WTC11 (cell line): ENCODE data around the gene KRTAP5-1. TPM values are rescaled to one million over a fixed set of nuclear protein-coding genes. Genes with fewer than 3 reads are reported as not detected.

ENCODE experiments used
- ATAC-seq: fragments of 200-7000 bp; cut with Tn5 transposase; 2 replicates; pipeline ENCODE4 v1.10.0; 2021; ENCODE audit warnings: mild to moderate bottlenecking, moderate library complexity
- CTCF ChIA-PET: fragments of 300-600 bp; sonication (Branson Sonifier 250); formaldehyde crosslinking; loops from one replicate; lab custom pipeline; 2021; ENCODE audit warnings: antibody characterized with exemption; lab: Charles Lee
- POLR2A ChIA-PET: fragments of 350-600 bp; sonication (Branson Sonifier 250); formaldehyde crosslinking; loops from one replicate; lab custom pipeline; 2021; ENCODE audit warnings: antibody characterized with exemption; lab: Charles Lee
- DNase-seq: peaks from one replicate; pipeline ENCODE4 v3.0.0; 2021; ENCODE audit warnings: low spot score
- H3K27ac Mint-ChIP-seq: 2 replicates; pipeline ENCODE4 v1.8.0; 2021; ENCODE audit warnings: mixed read lengths
- H3K27me3 Mint-ChIP-seq: 2 replicates; pipeline ENCODE4 v1.8.0; 2021; ENCODE audit warnings: low read depth, mild to moderate bottlenecking, moderate library complexity, mixed read lengths
- H3K36me3 Mint-ChIP-seq: 2 replicates; pipeline ENCODE4 v1.8.0; 2021; ENCODE audit warnings: mixed read lengths
- H3K4me1 Mint-ChIP-seq: 2 replicates; pipeline ENCODE4 v1.8.0; 2022; ENCODE audit warnings: mixed read lengths
- H3K4me3 Mint-ChIP-seq: 2 replicates; pipeline ENCODE4 v1.8.0; 2021; ENCODE audit warnings: mild to moderate bottlenecking, moderate library complexity, mixed read lengths
- H3K9me3 Mint-ChIP-seq: 2 replicates; pipeline ENCODE4 v1.8.0; 2021; ENCODE audit warnings: mixed read lengths
- ESRRA ChIP-seq: sonication (generic); formaldehyde crosslinking; IDR thresholded peaks from 2 replicates; pipeline ENCODE4 v1.8.1; 2022; ENCODE audit warnings: mild to moderate bottlenecking, missing genetic modification reagents, borderline replicate concordance
- FOXP1 ChIP-seq: sonication (generic); formaldehyde crosslinking; IDR thresholded peaks from 2 replicates; pipeline ENCODE4 v1.8.0; 2022; ENCODE audit warnings: missing genetic modification reagents, mild to moderate bottlenecking, moderate library complexity, borderline replicate concordance
- JUN ChIP-seq: sonication (generic); formaldehyde crosslinking; IDR thresholded peaks from 2 replicates; pipeline ENCODE4 v1.8.0; 2023; ENCODE audit warnings: mild to moderate bottlenecking, missing genetic modification reagents
- TCF7 ChIP-seq: sonication (generic); formaldehyde crosslinking; IDR thresholded peaks from 2 replicates; pipeline ENCODE4 v1.8.0; 2022; ENCODE audit warnings: mild to moderate bottlenecking, low read depth, missing genetic modification reagents, moderate library complexity
- ZNF263 ChIP-seq: sonication (generic); formaldehyde crosslinking; IDR thresholded peaks from 2 replicates; pipeline ENCODE4 v1.8.1; 2022; ENCODE audit warnings: low read depth, mild to moderate bottlenecking, moderate library complexity, missing genetic modification reagents
- ZNF416 ChIP-seq: fragments of 250-450 bp; sonication (Bioruptor Pico); IDR thresholded peaks from 2 replicates; pipeline ENCODE4 v1.9.0; 2021; ENCODE audit warnings: mild to moderate bottlenecking, inconsistent platforms
- ZNF671 ChIP-seq: fragments of 250-450 bp; sonication (Bioruptor Pico); IDR thresholded peaks from 2 replicates; pipeline ENCODE4 v1.8.0; 2021; ENCODE audit warnings: mild to moderate bottlenecking
- total RNA-seq: library from RNA; stranded (reverse); gene quantifications from 3 replicates; pipeline ENCODE4 v1.2.3, GENCODE V29; 2021
- TF ChIP-seq, protein P1 (sequence below): sonication (generic); formaldehyde crosslinking; IDR thresholded peaks from 2 replicates; pipeline ENCODE4 v1.8.0; 2022; ENCODE audit warnings: missing genetic modification reagents
- TF ChIP-seq, protein P2 (sequence below): fragments of 200-600 bp; IDR thresholded peaks from 2 replicates; pipeline ENCODE4 v1.8.0; 2022; ENCODE audit warnings: antibody characterized with exemption
- TF ChIP-seq, protein P3 (sequence below): fragments of 250-450 bp; sonication (Bioruptor Pico); IDR thresholded peaks from 2 replicates; pipeline ENCODE4 v1.9.0; 2021; ENCODE audit warnings: moderate library complexity, mild to moderate bottlenecking, inconsistent platforms, borderline replicate concordance
- TF ChIP-seq, protein P4 (sequence below): sonication (generic); formaldehyde crosslinking; IDR thresholded peaks from 2 replicates; pipeline ENCODE4 v1.8.0; 2022; ENCODE audit warnings: mild to moderate bottlenecking, missing genetic modification reagents
- TF ChIP-seq, protein P5 (sequence below): sonication (generic); formaldehyde crosslinking; IDR thresholded peaks from 2 replicates; pipeline ENCODE4 v1.8.0; 2022; ENCODE audit warnings: mild to moderate bottlenecking, missing genetic modification reagents
- TF ChIP-seq, protein P6 (sequence below): fragments of 250-450 bp; sonication (Bioruptor Pico); IDR thresholded peaks from 2 replicates; pipeline ENCODE4 v1.9.0; 2021; ENCODE audit warnings: mild to moderate bottlenecking
- TF ChIP-seq, protein P7 (sequence below): sonication (generic); formaldehyde crosslinking; IDR thresholded peaks from 2 replicates; pipeline ENCODE4 v1.8.1; 2022; ENCODE audit warnings: mild to moderate bottlenecking, moderate library complexity, missing genetic modification reagents

KRTAP5-1 gene
- total RNA-seq, 1 experiment from 2014 or later: not detected

DNA sequence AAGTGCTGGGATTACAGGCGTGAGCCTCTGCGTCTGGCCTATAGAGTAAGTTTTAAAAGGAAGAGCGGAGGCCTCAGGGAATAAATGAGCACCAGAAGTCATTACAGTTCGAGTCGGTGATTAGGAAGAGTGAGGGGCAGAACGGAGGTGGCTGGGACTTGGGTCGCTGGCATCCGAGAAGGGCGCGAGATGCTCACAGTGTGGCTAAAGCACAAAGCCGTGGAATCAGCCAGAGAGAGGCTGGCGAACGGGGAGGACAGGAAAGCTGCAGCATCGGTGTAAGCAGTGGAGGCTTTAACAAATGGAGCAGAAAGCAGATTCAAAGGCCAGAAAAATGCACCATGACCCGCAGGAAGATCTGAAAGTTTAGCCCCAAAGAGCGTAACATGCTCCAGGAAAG, 39.5 kb upstream of the KRTAP5-1 start:
- peaks cover 15% of the 10 kb centered on the region for H3K4me1 Mint-ChIP-seq
- POLR2A ChIA-PET: no interaction called here
- H3K9me3 Mint-ChIP-seq: no peaks in the 10 kb centered on the region
- H3K36me3 Mint-ChIP-seq: no peaks in the 10 kb centered on the region
- TF ChIP-seq ZNF416 (CRISPR knock-in tag): no peak
- no peak for TF ChIP-seq ESRRA (CRISPR knock-in tag)
- TF ChIP-seq, all 79 proteins: peak for 0
- ATAC-seq (no peak), DNase-seq (no peak)
- Mint-ChIP-seq H3K27ac (no peak overlapping the region), H3K27me3 (peaks cover 37% of the 10 kb centered on the region), H3K4me3 (no peak overlapping the region)
- CTCF ChIA-PET: interaction anchor here (0.6 to 8.5 kb wide), 4 partner anchors 15 to 498 kb away, joined by 3 to 102 read pairs (median 4); partner anchors contain the start of gene KRTAP5-2

DNA sequence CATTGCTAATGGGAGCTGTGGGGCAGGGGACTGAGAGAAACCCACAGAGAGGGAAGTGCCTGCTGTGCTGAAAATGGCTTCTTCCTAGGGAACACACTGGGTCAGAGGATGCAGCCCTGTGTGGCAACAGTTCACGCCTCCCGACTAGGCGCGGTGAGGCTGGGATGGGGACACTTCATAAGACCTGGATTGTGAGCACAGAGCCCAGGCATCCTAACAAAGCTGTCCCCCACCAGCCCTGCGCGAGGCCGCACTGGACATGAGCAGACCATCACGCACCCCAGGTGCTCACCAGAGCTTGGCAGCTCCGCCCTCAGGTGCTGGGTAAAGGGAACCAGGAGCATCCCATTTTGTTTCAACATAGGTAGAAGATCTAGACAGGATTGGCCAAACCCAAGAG, 38.6 kb upstream of the KRTAP5-1 start:
- CTCF ChIA-PET: interaction anchor here (0.5 to 8.5 kb wide), 5 partner anchors 16 to 209 kb away, joined by 3 to 102 read pairs (median 4); partner anchors contain the start of gene KRTAP5-2
- POLR2A ChIA-PET: no interaction called here
- TF ChIP-seq TCF7 (CRISPR knock-in tag): no peak
- TF ChIP-seq, protein P1, sequence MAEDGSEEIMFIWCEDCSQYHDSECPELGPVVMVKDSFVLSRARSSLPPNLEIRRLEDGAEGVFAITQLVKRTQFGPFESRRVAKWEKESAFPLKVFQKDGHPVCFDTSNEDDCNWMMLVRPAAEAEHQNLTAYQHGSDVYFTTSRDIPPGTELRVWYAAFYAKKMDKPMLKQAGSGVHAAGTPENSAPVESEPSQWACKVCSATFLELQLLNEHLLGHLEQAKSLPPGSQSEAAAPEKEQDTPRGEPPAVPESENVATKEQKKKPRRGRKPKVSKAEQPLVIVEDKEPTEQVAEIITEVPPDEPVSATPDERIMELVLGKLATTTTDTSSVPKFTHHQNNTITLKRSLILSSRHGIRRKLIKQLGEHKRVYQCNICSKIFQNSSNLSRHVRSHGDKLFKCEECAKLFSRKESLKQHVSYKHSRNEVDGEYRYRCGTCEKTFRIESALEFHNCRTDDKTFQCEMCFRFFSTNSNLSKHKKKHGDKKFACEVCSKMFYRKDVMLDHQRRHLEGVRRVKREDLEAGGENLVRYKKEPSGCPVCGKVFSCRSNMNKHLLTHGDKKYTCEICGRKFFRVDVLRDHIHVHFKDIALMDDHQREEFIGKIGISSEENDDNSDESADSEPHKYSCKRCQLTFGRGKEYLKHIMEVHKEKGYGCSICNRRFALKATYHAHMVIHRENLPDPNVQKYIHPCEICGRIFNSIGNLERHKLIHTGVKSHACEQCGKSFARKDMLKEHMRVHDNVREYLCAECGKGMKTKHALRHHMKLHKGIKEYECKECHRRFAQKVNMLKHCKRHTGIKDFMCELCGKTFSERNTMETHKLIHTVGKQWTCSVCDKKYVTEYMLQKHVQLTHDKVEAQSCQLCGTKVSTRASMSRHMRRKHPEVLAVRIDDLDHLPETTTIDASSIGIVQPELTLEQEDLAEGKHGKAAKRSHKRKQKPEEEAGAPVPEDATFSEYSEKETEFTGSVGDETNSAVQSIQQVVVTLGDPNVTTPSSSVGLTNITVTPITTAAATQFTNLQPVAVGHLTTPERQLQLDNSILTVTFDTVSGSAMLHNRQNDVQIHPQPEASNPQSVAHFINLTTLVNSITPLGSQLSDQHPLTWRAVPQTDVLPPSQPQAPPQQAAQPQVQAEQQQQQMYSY (CRISPR knock-in tag): no peak
- TF ChIP-seq, protein P2, sequence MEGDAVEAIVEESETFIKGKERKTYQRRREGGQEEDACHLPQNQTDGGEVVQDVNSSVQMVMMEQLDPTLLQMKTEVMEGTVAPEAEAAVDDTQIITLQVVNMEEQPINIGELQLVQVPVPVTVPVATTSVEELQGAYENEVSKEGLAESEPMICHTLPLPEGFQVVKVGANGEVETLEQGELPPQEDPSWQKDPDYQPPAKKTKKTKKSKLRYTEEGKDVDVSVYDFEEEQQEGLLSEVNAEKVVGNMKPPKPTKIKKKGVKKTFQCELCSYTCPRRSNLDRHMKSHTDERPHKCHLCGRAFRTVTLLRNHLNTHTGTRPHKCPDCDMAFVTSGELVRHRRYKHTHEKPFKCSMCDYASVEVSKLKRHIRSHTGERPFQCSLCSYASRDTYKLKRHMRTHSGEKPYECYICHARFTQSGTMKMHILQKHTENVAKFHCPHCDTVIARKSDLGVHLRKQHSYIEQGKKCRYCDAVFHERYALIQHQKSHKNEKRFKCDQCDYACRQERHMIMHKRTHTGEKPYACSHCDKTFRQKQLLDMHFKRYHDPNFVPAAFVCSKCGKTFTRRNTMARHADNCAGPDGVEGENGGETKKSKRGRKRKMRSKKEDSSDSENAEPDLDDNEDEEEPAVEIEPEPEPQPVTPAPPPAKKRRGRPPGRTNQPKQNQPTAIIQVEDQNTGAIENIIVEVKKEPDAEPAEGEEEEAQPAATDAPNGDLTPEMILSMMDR: no peak
- TF ChIP-seq ZNF671 (CRISPR knock-in tag): no peak
- TF ChIP-seq, protein P3, sequence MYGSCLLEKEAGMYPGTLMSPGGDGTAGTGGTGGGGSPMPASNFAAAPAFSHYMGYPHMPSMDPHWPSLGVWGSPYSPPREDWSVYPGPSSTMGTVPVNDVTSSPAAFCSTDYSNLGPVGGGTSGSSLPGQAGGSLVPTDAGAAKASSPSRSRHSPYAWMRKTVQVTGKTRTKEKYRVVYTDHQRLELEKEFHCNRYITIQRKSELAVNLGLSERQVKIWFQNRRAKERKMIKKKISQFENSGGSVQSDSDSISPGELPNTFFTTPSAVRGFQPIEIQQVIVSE (CRISPR knock-in tag): no peak
- no peak for TF ChIP-seq FOXP1
- TF ChIP-seq, protein P4, sequence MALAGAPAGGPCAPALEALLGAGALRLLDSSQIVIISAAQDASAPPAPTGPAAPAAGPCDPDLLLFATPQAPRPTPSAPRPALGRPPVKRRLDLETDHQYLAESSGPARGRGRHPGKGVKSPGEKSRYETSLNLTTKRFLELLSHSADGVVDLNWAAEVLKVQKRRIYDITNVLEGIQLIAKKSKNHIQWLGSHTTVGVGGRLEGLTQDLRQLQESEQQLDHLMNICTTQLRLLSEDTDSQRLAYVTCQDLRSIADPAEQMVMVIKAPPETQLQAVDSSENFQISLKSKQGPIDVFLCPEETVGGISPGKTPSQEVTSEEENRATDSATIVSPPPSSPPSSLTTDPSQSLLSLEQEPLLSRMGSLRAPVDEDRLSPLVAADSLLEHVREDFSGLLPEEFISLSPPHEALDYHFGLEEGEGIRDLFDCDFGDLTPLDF (CRISPR knock-in tag): no peak
- TF ChIP-seq, protein P5, sequence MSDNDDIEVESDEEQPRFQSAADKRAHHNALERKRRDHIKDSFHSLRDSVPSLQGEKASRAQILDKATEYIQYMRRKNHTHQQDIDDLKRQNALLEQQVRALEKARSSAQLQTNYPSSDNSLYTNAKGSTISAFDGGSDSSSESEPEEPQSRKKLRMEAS: no peak
- TF ChIP-seq ZNF263: no peak
- TF ChIP-seq JUN (CRISPR knock-in tag): no peak
- no peak for TF ChIP-seq ESRRA (CRISPR knock-in tag)
- TF ChIP-seq, protein P6, sequence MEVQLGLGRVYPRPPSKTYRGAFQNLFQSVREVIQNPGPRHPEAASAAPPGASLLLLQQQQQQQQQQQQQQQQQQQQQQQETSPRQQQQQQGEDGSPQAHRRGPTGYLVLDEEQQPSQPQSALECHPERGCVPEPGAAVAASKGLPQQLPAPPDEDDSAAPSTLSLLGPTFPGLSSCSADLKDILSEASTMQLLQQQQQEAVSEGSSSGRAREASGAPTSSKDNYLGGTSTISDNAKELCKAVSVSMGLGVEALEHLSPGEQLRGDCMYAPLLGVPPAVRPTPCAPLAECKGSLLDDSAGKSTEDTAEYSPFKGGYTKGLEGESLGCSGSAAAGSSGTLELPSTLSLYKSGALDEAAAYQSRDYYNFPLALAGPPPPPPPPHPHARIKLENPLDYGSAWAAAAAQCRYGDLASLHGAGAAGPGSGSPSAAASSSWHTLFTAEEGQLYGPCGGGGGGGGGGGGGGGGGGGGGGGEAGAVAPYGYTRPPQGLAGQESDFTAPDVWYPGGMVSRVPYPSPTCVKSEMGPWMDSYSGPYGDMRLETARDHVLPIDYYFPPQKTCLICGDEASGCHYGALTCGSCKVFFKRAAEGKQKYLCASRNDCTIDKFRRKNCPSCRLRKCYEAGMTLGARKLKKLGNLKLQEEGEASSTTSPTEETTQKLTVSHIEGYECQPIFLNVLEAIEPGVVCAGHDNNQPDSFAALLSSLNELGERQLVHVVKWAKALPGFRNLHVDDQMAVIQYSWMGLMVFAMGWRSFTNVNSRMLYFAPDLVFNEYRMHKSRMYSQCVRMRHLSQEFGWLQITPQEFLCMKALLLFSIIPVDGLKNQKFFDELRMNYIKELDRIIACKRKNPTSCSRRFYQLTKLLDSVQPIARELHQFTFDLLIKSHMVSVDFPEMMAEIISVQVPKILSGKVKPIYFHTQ: no peak
- TF ChIP-seq, protein P7, sequence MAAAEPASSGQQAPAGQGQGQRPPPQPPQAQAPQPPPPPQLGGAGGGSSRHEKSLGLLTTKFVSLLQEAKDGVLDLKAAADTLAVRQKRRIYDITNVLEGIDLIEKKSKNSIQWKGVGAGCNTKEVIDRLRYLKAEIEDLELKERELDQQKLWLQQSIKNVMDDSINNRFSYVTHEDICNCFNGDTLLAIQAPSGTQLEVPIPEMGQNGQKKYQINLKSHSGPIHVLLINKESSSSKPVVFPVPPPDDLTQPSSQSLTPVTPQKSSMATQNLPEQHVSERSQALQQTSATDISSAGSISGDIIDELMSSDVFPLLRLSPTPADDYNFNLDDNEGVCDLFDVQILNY (CRISPR knock-in tag): no peak
- TF ChIP-seq ZNF416 (CRISPR knock-in tag): no peak
- DNase-seq (no peak), ATAC-seq (peak; percentile 36; the same call in 1 of the 2 replicates)
- Mint-ChIP-seq H3K9me3 (no peaks in the 10 kb centered on the region), H3K4me3 (no peak overlapping the region), H3K4me1 (peaks cover 10% of the 10 kb centered on the region), H3K27me3 (peaks cover 32% of the 10 kb centered on the region), H3K36me3 (no peaks in the 10 kb centered on the region), H3K27ac (no peak overlapping the region)
